Uterus (tissue), 2 donors: ENCODE measurements around the gene POU2AF3.

ENCODE experiments used
- POLR2A ChIP-seq, 2 donors: fragments of 450-650 bp; IDR thresholded peaks; one replicate each; pipeline ENCODE4 v1.6.1; 2016; ENCODE audit warnings: antibody characterized with exemption in 2 of 2, mild to moderate bottlenecking in 1 of 2, moderate library complexity in 1 of 2
- TF ChIP-seq, protein P1 (sequence below), 4 experiments: fragments of 200-600 bp in 2 of 4; fragments of 450-650 bp in 2 of 4; sonication (generic) in 2 of 4; IDR thresholded peaks; one replicate each; pipeline ENCODE4 v1.5.1; 2016 to 2019; ENCODE audit warnings: antibody characterized with exemption in 4 of 4, mild to moderate bottlenecking in 2 of 4, moderate library complexity in 1 of 4

DNA sequence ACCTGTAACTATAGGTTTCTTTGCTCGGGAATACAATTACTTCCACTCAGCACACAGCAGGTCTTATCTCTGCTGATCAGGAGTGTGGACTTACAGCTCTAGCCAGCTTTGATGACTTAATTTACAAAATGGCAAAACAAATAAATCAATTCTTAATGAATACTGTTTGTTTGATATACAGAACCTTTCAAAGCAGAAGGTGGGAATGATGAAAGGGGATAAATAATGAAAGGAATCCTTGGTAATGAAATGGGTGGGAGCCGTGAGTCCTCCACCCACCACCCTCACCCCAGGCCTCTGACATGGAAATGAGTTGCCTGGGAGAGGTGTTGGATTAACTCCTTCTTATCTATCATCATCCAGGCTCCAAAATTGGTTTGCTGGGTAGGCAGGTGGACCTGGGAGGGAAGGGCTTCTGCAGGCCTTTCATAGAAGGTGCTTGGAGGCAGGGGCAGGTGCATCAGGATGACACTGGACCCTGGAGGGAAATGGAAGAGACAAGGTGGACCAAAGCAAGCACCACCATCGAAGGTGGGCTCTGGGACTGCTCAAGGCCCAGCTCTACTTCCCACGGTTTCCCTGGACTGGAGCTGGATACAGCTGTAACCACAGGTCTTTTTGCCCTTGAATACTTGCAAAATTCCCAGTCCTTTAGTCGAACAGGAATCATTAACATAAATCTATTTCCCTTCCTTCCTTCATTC is 57.8 kb downstream of the POU2AF3 start:
- TF ChIP-seq, protein P1, sequence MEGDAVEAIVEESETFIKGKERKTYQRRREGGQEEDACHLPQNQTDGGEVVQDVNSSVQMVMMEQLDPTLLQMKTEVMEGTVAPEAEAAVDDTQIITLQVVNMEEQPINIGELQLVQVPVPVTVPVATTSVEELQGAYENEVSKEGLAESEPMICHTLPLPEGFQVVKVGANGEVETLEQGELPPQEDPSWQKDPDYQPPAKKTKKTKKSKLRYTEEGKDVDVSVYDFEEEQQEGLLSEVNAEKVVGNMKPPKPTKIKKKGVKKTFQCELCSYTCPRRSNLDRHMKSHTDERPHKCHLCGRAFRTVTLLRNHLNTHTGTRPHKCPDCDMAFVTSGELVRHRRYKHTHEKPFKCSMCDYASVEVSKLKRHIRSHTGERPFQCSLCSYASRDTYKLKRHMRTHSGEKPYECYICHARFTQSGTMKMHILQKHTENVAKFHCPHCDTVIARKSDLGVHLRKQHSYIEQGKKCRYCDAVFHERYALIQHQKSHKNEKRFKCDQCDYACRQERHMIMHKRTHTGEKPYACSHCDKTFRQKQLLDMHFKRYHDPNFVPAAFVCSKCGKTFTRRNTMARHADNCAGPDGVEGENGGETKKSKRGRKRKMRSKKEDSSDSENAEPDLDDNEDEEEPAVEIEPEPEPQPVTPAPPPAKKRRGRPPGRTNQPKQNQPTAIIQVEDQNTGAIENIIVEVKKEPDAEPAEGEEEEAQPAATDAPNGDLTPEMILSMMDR (IDR thresholded peaks at IDR 0.05) = no peak
- no peak for TF ChIP-seq POLR2A (IDR thresholded peaks at IDR 0.05)
